Gastrocnemius medialis (tissue), 4 donors: ENCODE measurements around the gene INPP4B.

Source experiments
- POLR2A ChIP-seq, 2 donors: fragments of 450-650 bp; IDR thresholded peaks; one replicate each; pipeline ENCODE4 v1.6.1; 2017; ENCODE audit warnings: antibody characterized with exemption in 2 of 2, mild to moderate bottlenecking in 2 of 2, moderate library complexity in 2 of 2
- TF ChIP-seq, protein P1 (sequence below), 5 experiments: fragments of 450-650 bp in 3 of 5; fragments of 200-600 bp in 2 of 5; sonication (generic) in 2 of 5; IDR thresholded peaks in 4 of 5; conservative IDR thresholded peaks in 1 of 5; 1 replicate in 4 of 5; 2 replicates in 1 of 5; pipeline ENCODE4 v1.5.1; 2016 to 2019; ENCODE audit warnings: antibody characterized with exemption in 5 of 5, mild to moderate bottlenecking in 3 of 5, moderate library complexity in 3 of 5

GRCh38 chr4:142728233-142728632, 117.9 kb downstream of the INPP4B start:
- TF ChIP-seq, protein P1, sequence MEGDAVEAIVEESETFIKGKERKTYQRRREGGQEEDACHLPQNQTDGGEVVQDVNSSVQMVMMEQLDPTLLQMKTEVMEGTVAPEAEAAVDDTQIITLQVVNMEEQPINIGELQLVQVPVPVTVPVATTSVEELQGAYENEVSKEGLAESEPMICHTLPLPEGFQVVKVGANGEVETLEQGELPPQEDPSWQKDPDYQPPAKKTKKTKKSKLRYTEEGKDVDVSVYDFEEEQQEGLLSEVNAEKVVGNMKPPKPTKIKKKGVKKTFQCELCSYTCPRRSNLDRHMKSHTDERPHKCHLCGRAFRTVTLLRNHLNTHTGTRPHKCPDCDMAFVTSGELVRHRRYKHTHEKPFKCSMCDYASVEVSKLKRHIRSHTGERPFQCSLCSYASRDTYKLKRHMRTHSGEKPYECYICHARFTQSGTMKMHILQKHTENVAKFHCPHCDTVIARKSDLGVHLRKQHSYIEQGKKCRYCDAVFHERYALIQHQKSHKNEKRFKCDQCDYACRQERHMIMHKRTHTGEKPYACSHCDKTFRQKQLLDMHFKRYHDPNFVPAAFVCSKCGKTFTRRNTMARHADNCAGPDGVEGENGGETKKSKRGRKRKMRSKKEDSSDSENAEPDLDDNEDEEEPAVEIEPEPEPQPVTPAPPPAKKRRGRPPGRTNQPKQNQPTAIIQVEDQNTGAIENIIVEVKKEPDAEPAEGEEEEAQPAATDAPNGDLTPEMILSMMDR (IDR thresholded peaks at IDR 0.05 in 4 of 5, conservative IDR thresholded peaks at IDR 0.05 in 1 of 5): no peak
- TF ChIP-seq POLR2A (IDR thresholded peaks at IDR 0.05): no peak
